Suprapubic skin (tissue), 3 donors: Measurements from ENCODE around the gene ZNF592.

Experiments
- CTCF ChIP-seq, 2 donors: fragments of 200-600 bp in 1 of 2; fragments of 450-650 bp in 1 of 2; sonication (generic) in 1 of 2; IDR thresholded peaks; one replicate each; pipeline ENCODE4 v1.5.1; 2016 to 2019; ENCODE audit warnings: antibody characterized with exemption in 2 of 2, mild to moderate bottlenecking in 1 of 2, moderate library complexity in 1 of 2
- POLR2AphosphoS5 ChIP-seq, 3 donors: sonication (generic); formaldehyde crosslinking; IDR thresholded peaks; one replicate each; pipeline ENCODE4 v1.6.1; 2017; ENCODE audit warnings: antibody characterized with exemption in 3 of 3

GRCh38 chr15:84804005-84804900 is 55.9 kb downstream of the ZNF592 start:
- TF ChIP-seq CTCF (IDR thresholded peaks at IDR 0.05) (no peak), POLR2AphosphoS5 (IDR thresholded peaks at IDR 0.05) (no peak)
